SJSA1 (cell line): ENCODE results near the gene PYROXD2. TPM values are rescaled to one million over a fixed set of nuclear protein-coding genes. Genes with fewer than 3 reads are reported as not detected.

Source experiments
- DNase-seq, 2 experiments: peaks; one replicate each; pipeline ENCODE4 v3.0.0-alpha.2; 2015 to 2020; ENCODE audit warnings: low spot score in 2 of 2, low read depth in 1 of 2
- H3K27ac ChIP-seq: fragments of 250-450 bp; sonication (Bioruptor Pico); 2 replicates; pipeline ENCODE4 v1.5.1; 2020; ENCODE audit warnings: mild to moderate bottlenecking, moderate library complexity
- H3K27me3 ChIP-seq: fragments of 250-450 bp; sonication (Bioruptor Pico); replicated peaks from 2 replicates; pipeline ENCODE4 v1.5.1; 2020; ENCODE audit warnings: mild to moderate bottlenecking, moderate library complexity
- H3K36me3 ChIP-seq: fragments of 250-450 bp; sonication (Bioruptor Pico); 2 replicates; pipeline ENCODE4 v1.5.1; 2020; ENCODE audit warnings: mild to moderate bottlenecking
- H3K4me1 ChIP-seq: fragments of 250-450 bp; sonication (Bioruptor Pico); replicated peaks from 2 replicates; pipeline ENCODE4 v1.6.1; 2021; ENCODE audit warnings: mild to moderate bottlenecking
- H3K4me3 ChIP-seq: fragments of 250-450 bp; sonication (Bioruptor Pico); 2 replicates; pipeline ENCODE4 v1.5.1; 2020; ENCODE audit warnings: mild to moderate bottlenecking
- H3K9me3 ChIP-seq: fragments of 250-450 bp; sonication (Bioruptor Pico); replicated peaks from 2 replicates; pipeline ENCODE4 v1.5.1; 2020; ENCODE audit warnings: mild to moderate bottlenecking
- total RNA-seq: library from RNA; depleted of rRNA; stranded (reverse); fragments of >200 nt; shearing (Covaris generic); gene quantifications from 2 replicates; pipeline ENCODE4 v1.2.3, GENCODE V29; 2014

Gene PYROXD2
- total RNA-seq, 1 experiment from 2014 or later: 13.8 TPM

DNA sequence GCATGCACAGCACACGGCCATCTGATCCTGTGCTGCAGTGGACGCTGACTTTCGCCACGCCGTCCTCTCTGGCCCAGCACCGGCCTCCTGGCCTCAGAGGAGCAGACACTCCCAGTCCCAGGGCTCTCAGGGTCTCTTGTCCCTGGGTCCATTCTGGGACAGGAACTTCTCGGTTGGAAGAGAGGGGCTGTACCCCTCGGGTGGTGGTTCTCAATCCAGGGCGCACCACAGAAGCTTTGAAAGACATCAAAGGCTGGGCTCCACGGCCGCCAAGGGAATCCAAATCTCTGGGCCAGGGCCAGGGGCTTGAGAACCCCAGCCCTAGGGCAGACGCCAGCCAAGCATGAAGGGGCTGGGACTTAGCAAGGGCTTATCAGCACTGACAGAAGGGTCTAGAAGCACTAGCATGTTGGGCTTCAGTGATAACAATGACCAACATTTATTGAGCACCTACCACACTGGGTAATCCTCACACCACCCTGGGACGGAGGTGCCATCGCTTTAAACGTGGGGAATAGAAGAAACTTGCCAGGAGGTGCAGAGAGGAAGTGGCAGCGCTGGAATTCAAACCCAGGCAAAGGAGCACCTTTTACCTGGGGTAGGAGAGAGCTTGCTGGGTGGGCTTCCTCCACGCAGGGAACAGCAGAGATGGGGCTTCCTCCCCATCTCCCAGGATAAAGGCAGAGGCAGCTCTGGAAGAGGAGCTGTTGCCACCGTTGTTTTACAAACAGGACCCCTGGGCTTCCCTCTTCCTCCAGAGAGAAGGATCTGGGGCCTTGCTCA, 1.8 kb upstream of the PYROXD2 start:
- no peaks in the 10 kb centered on the region for H3K9me3 ChIP-seq
- H3K36me3 ChIP-seq: peaks cover 31% of the 10 kb centered on the region
- H3K27me3 ChIP-seq: no peaks in the 10 kb centered on the region
- DNase-seq: peak in 1 of 2 experiments; percentile 15
- no peak overlapping the region for H3K27ac ChIP-seq
- H3K4me1 ChIP-seq: peaks cover 17% of the 10 kb centered on the region
- no peak overlapping the region for H3K4me3 ChIP-seq

DNA sequence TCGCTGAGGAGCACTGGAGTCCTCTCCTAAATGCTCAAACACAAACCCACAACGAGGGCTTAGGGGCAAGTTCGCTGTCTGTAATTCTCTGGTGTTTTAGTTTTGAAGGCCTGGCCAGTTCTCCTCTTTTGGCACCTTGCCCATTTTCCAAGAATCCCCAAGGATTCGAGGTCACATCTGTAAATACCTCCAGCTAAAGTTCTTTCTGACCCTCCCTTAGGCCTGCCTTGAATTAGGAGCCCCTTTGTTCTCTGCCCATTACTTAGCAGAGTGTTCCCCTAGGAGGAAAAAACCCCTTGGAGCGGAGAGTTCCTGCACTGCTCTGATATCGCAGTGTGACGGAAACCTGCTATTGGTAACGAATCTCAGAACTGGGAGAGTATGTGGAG, 743 bp upstream of the PYROXD2 start:
- no peak for DNase-seq
- Histone ChIP-seq H3K4me1 (peaks cover 17% of the 10 kb centered on the region), H3K4me3 (no peak overlapping the region), H3K9me3 (no peaks in the 10 kb centered on the region), H3K27me3 (no peaks in the 10 kb centered on the region), H3K27ac (no peak overlapping the region), H3K36me3 (peaks cover 23% of the 10 kb centered on the region)

DNA sequence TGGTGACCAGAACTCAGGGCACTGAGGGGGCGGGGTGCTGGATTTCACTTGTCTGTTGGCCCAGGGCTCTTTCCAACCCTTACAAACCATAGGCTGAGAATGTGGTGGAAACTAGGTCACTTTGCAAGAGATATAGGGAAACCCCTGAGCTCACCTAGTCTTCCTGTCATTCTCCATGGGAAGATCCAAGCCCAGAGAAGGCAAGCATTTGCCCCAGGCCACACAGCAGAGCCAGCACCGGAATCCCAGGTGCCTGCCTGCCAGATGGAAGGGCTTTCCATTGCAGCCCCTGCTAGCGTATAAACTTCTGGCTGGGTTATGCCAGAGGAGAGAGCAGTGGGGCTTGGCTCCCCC, 427 bp downstream of the PYROXD2 start:
- Histone ChIP-seq H3K36me3 (peaks cover 17% of the 10 kb centered on the region), H3K27ac (peak overlapping the region; percentile 35)

DNA sequence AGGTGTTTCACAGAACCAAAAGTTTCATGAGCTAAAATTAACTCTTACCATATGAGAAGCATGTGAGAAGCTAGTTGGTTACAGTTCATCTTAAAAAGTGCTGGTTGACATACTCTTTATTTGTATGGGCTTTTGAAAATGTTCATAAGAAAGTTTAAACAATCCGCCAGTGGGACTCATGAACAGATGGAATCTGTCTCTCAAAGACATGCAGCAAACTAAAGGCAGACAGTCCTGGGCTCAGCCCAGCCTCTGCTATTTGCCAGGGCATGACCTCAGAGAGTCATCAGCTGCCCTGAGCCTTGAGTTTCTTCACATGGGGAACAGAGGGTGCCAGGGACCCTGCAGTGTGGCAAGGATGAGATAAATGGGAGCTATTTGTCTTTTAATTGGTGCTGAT, 3.2 kb downstream of the PYROXD2 start:
- Histone ChIP-seq H3K27me3 (no peaks in the 10 kb centered on the region), H3K4me1 (peaks cover 17% of the 10 kb centered on the region), H3K4me3 (no peak overlapping the region), H3K9me3 (no peaks in the 10 kb centered on the region), H3K36me3 (peaks cover 6% of the 10 kb centered on the region), H3K27ac (no peak overlapping the region)
- DNase-seq: no peak

More for the DNA sequence above, 427 bp downstream of the PYROXD2 start:
- H3K9me3 ChIP-seq: no peaks in the 10 kb centered on the region
- H3K27me3 ChIP-seq: no peaks in the 10 kb centered on the region
- H3K4me1 ChIP-seq: peaks cover 17% of the 10 kb centered on the region
- DNase-seq: peak in 1 of 2 experiments; percentile 12
- peak overlapping the region; percentile 52 for H3K4me3 ChIP-seq

DNA sequence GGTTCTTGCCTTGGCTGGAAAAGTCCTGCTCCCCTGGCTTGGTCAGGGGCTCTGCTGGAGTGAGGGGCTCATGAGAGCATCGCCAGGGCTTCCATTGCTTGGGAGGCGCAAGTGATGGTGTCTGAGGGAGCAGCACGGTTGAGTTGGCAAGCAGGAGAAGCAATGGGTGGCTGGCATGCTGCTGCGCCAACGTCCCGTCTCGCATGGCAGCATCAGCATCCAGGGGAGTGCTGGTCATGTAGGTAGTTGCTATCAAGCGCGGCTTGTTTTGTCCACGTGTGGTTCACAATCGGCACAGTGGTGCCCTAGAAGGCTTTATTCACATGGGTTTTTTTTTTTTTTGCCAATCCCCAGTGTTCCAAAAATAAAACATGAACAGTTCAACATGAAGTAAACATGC, 3.8 kb downstream of the PYROXD2 start:
- Histone ChIP-seq H3K27me3 (no peaks in the 10 kb centered on the region), H3K36me3 (peaks cover 6% of the 10 kb centered on the region), H3K9me3 (no peaks in the 10 kb centered on the region), H3K27ac (no peak overlapping the region), H3K4me3 (no peak overlapping the region), H3K4me1 (peaks cover 17% of the 10 kb centered on the region)
- no peak for DNase-seq

DNA sequence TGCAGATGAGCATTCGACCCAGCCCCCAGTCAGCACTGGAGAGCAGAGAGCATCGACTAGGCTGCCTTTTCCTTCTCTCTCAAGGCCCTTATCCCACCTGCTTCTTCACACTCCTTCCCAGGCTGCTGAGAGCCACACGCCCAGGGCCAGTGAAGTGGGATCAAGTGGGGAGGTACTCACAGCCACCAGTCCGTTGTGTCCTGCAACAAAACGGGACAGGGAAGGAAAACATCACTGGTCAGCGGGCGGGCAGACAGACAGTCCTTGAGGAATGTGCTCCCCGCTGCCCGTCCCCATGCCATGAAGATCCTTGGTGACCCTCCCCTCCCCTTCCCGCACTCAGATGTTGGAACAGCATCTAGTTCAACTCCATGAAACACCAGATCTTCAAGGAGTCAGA, 4.2 kb downstream of the PYROXD2 start:
- Histone ChIP-seq H3K27ac (no peak overlapping the region), H3K4me1 (peaks cover 16% of the 10 kb centered on the region), H3K36me3 (peaks cover 6% of the 10 kb centered on the region), H3K9me3 (no peaks in the 10 kb centered on the region), H3K4me3 (no peak overlapping the region), H3K27me3 (no peaks in the 10 kb centered on the region)
- DNase-seq: no peak

DNA sequence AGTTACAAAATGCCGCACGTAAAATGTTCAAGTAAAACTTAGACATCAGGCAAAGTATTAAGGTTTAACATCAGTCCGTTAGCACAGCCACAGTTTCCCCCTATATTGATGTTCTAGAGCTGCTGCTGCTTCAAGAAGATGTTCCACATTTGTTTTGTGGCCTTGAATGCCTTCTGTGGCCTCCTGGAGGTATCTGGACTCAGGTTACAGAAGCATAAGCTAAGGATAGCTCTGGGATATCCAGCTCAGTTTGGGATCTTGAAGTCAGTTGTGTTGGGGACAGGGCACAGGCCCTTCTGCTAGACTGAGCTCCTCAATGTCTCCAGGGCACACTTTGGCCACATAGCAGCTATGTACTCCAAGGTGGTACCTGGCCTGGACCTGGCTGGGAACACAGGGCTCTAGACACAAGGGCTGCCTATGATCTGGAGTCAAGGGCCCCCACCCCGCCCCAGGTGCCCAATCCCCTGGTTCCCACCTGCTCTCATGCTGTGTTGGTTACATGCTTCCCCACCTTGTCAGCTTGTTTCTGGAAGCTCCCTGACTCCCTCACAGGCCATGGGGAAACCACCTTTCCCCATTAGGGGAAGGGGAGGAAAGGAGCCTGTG, 4.7 kb downstream of the PYROXD2 start:
- H3K36me3 ChIP-seq: peaks cover 6% of the 10 kb centered on the region
- H3K9me3 ChIP-seq: no peaks in the 10 kb centered on the region
- H3K4me3 ChIP-seq: no peak overlapping the region
- DNase-seq: no peak
- no peak overlapping the region for H3K27ac ChIP-seq
- peaks cover 11% of the 10 kb centered on the region for H3K4me1 ChIP-seq
- no peaks in the 10 kb centered on the region for H3K27me3 ChIP-seq

DNA sequence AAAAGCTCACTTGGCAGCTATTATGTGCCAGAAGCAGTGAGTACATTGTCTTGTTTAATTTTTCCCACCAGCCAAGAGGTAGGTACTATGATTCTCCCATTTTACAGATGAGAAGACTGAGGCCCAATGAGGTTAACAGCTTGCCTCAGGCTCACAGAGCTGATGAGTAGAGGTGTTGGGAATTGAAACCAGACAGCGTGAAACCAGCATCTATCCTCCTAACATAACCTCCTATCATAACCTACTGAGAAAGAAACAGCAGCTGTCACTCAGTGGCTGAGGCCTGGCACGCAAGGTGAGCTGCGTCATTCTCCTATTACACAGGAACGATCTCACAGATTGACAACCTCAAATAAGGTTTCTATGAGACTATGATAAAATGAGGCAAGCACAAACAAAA, 6.2 kb downstream of the PYROXD2 start:
- Histone ChIP-seq H3K27ac (no peak overlapping the region), H3K36me3 (peaks cover 3% of the 10 kb centered on the region), H3K9me3 (no peaks in the 10 kb centered on the region), H3K27me3 (no peaks in the 10 kb centered on the region), H3K4me3 (no peak overlapping the region), H3K4me1 (peaks cover 14% of the 10 kb centered on the region)
- DNase-seq: no peak

DNA sequence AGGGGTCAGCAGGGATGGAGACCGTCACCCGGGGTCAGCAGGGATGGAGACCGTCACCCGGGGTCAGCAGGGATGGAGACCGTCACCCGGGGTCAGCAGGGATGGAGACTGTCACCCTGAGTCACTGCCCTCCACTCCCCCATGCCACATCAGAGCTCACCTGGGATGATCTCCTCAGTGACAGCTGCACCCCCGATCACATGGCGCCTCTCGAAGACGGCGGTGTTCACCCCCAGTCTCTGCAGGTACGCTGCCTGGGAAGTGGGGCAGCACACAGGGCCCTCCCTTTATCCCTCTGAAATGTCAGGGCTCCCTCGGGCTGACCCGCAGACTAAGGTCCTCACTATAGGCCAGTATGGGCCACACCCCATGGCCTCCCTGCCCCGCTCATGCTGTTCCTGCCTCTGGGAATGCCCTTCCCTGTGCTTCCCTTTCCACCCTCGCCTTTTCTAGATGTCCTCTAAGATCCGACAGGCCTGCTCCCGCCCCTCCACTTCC, 7.2 kb downstream of the PYROXD2 start:
- H3K36me3 ChIP-seq: peaks cover 9% of the 10 kb centered on the region
- peaks cover 17% of the 10 kb centered on the region for H3K4me1 ChIP-seq
- H3K9me3 ChIP-seq: no peaks in the 10 kb centered on the region
- H3K27ac ChIP-seq: no peak overlapping the region
- H3K4me3 ChIP-seq: no peak overlapping the region
- no peak for DNase-seq
- H3K27me3 ChIP-seq: no peaks in the 10 kb centered on the region

DNA sequence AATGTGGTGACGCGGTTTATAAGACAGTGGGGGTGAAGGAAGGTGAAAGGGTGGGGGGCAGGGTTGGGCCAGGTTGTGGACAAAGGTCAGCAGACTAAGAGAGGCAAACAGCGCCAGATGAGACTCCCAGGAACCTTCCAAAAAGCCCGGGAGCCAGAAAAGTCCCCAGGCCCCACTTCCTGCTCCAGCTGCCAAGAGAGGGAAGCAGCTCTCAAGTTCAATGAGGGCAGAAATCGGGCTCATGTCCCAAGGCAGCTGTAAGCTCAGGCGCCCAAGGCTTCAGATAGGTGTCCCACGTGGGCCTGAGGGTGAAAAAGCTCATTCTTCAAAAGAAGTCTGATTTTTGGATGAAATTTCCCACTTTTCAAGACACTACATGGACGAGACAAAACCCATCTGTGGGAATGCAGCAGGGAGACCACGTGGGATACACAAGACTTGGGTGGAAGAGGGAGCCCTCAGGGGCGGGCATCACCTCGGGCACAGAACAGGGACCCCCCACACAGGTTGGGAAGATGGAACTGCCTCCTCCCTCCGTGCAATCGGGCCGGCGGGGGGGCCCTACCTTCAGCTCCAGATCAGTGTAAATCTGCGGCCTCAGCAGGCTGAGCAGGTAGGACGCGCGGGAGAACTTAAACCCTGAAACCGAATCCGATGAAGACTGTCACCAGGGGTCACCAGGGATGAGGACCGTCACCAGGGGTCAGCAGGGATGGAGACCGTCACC, 7.8 kb downstream of the PYROXD2 start:
- no peaks in the 10 kb centered on the region for H3K9me3 ChIP-seq
- H3K27me3 ChIP-seq: no peaks in the 10 kb centered on the region
- H3K4me1 ChIP-seq: peaks cover 17% of the 10 kb centered on the region
- no peak overlapping the region for H3K4me3 ChIP-seq
- DNase-seq: no peak
- peaks cover 12% of the 10 kb centered on the region for H3K36me3 ChIP-seq
- H3K27ac ChIP-seq: no peak overlapping the region

DNA sequence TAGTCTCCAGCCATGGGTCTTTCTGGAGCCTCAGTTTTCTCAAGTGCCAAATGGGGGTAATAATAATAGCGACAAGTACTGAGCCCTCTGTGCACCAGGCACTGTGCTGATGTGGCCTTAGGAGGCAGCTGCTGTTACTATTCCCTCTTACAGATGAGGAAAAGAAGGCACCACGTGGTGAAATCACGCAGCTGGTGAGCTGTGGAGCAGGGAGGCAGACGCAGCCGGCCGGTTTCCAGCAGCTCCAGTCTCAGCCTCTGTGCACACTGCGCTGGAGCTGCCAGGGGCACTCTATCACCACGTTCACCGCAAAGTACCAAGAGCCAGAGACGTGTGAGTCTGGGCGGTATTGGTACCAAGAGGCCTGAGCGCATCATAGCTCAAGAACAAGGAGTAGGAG, 9.6 kb downstream of the PYROXD2 start:
- Histone ChIP-seq H3K27me3 (no peaks in the 10 kb centered on the region), H3K27ac (no peak overlapping the region), H3K4me1 (peaks cover 17% of the 10 kb centered on the region), H3K36me3 (peaks cover 16% of the 10 kb centered on the region), H3K4me3 (no peak overlapping the region), H3K9me3 (no peaks in the 10 kb centered on the region)
- DNase-seq: no peak

DNA sequence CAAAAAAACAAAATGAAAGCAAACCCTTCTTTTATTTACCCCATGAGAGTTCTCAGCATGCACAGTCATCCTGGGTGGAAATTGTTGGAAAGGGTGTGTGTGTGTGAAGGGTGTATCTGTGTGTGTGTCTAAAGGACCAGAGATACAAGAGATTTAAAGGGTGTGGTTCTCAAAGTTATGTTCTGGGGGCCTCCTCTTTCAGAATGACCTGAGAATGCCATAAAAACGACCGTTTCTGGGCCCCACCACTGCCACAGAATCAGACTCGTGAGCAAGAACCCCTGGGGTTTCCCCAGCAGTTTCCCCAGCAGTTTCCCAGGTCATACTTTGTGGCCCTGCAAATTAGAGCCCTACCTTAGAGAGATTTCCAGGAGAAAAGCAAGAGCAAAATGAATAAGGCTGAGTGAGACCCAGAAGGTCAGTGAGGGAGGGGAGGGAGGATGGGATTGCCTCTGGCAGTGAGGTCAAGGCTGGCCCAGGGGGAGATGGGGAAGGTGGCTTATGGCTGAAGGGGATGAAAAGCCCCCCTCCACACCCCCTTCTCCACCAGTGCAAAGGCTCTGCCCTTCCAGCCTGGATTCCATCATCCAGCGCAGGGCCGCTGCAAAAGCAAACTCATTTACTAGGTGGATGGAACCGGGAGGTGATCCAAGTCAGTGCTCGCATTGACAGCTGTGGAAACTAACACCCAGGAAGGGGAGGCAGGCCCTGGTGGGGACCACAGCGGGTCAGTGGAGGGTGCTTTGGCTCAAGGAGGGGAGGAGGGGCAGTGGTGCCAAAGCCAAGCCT, 10.2 kb downstream of the PYROXD2 start:
- Histone ChIP-seq H3K27me3 (no peaks in the 10 kb centered on the region), H3K4me3 (no peak overlapping the region), H3K4me1 (peaks cover 17% of the 10 kb centered on the region), H3K9me3 (no peaks in the 10 kb centered on the region), H3K36me3 (peaks cover 14% of the 10 kb centered on the region), H3K27ac (peak overlapping the region; percentile 66)
- DNase-seq: peak in 1 of 2 experiments; percentile 56

DNA sequence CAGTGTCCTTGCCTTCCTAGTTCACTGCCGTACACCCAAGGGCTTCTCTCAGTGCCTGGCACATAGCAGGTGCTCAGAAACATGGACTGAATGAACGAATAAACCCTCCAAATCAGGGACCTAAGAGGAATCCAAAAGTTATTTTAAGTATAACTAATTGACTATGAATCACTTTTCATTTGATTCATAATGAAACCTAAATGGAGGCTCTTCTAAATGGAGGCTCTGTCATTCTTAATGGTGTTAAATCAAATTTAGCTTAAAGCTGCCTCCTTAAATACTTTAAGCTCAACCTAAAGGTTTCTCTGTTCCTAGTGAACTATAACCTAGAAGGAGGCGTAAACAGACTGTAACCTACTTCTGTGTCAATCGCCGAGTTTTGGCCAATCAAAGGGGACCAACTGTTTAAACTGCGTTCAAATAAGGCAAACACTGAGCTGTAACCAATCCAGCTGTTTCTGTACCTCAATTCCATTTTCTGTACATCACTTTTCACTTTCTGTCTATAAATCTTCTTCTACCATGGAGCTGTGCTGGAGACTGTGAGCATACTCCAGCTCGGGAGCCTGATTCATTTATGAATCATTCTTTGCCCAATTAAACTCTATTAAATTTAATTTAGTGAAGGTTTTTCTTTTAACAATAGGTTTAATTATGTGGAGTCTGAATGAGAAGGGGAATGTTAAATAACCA, 11.0 kb downstream of the PYROXD2 start:
- peak in 1 of 2 experiments; percentile 44 for DNase-seq
- Histone ChIP-seq H3K9me3 (no peaks in the 10 kb centered on the region), H3K27ac (peak overlapping the region; percentile 66), H3K4me1 (peaks cover 17% of the 10 kb centered on the region), H3K36me3 (peaks cover 17% of the 10 kb centered on the region), H3K27me3 (no peaks in the 10 kb centered on the region), H3K4me3 (no peak overlapping the region)
